ENCODE results near the gene CSDE1.

Gene CSDE1

GRCh38 chr1:114703242-114703641 is 54.5 kb downstream of the CSDE1 start:
- no peaks in the 10 kb centered on the region for H3K9me2 ChIP-seq (replicated peaks; ENCODE audit: low read depth, low read length)
- TF ChIP-seq CTCF (conservative IDR thresholded peaks at IDR 0.05; ENCODE audit: low read length) (no peak), EZH2phosphoT487 (IDR thresholded peaks at IDR 0.05; ENCODE audit: borderline replicate concordance) (no peak)

GRCh38 chr1:114702737-114703136 is 55.0 kb downstream of the CSDE1 start:
- TF ChIP-seq EZH2phosphoT487 (IDR thresholded peaks at IDR 0.05; ENCODE audit: borderline replicate concordance) = no peak
- no peak for TF ChIP-seq CTCF (conservative IDR thresholded peaks at IDR 0.05; ENCODE audit: low read length)
- no peaks in the 10 kb centered on the region for H3K9me3 ChIP-seq (ENCODE audit: insufficient read depth, low read depth, low read length)
- no peaks in the 10 kb centered on the region for H3K4me1 ChIP-seq (ENCODE audit: insufficient read depth, low read length, poor library complexity, severe bottlenecking)
- no peak overlapping the region for H3K4me2 ChIP-seq (ENCODE audit: low read depth, low read length, poor library complexity, severe bottlenecking)
- H3K9me2 ChIP-seq (replicated peaks; ENCODE audit: low read depth, low read length) = no peaks in the 10 kb centered on the region
- no peaks in the 10 kb centered on the region for H4K20me1 ChIP-seq (ENCODE audit: insufficient read depth, low read length, poor library complexity, severe bottlenecking)
- H3K9ac ChIP-seq (ENCODE audit: low read depth, low read length, poor library complexity, severe bottlenecking) = no peak overlapping the region
- no peak overlapping the region for H3K4me3 ChIP-seq (ENCODE audit: low read length, poor library complexity, severe bottlenecking)
- no peak overlapping the region for H2AFZ ChIP-seq (ENCODE audit: low read length)
- H3F3A ChIP-seq (ENCODE audit: low read depth) = no peaks in the 10 kb centered on the region
- no peaks in the 10 kb centered on the region for H3K27me3 ChIP-seq (ENCODE audit: insufficient read depth, low read length, poor library complexity, severe bottlenecking)
- peaks cover 15% of the 10 kb centered on the region for H3K36me3 ChIP-seq (ENCODE audit: insufficient read depth, low read length)
- H3K79me2 ChIP-seq (ENCODE audit: insufficient read depth, low read length) = no peaks in the 10 kb centered on the region

More at GRCh38 chr1:114703242-114703641, 54.5 kb downstream of the CSDE1 start:
- Histone ChIP-seq H2AFZ (ENCODE audit: low read length) (no peak overlapping the region), H4K20me1 (ENCODE audit: insufficient read depth, low read length, poor library complexity, severe bottlenecking) (no peaks in the 10 kb centered on the region), H3F3A (ENCODE audit: low read depth) (no peaks in the 10 kb centered on the region), H3K9ac (ENCODE audit: low read depth, low read length, poor library complexity, severe bottlenecking) (no peak overlapping the region), H3K27me3 (ENCODE audit: insufficient read depth, low read length, poor library complexity, severe bottlenecking) (no peaks in the 10 kb centered on the region), H3K4me3 (ENCODE audit: low read length, poor library complexity, severe bottlenecking) (no peak overlapping the region), H3K79me2 (ENCODE audit: insufficient read depth, low read length) (no peaks in the 10 kb centered on the region), H3K9me3 (ENCODE audit: insufficient read depth, low read depth, low read length) (no peaks in the 10 kb centered on the region), H3K4me1 (ENCODE audit: insufficient read depth, low read length, poor library complexity, severe bottlenecking) (no peaks in the 10 kb centered on the region), H3K36me3 (ENCODE audit: insufficient read depth, low read length) (peaks cover 20% of the 10 kb centered on the region), H3K4me2 (ENCODE audit: low read depth, low read length, poor library complexity, severe bottlenecking) (no peak overlapping the region)

GRCh38 chr1:114701931-114702330 is 55.9 kb downstream of the CSDE1 start:
- H3K36me3 ChIP-seq (ENCODE audit: insufficient read depth, low read length) = peaks cover 7% of the 10 kb centered on the region; the same call in 1 of the 2 replicates
- no peaks in the 10 kb centered on the region for H3K27me3 ChIP-seq (ENCODE audit: insufficient read depth, low read length, poor library complexity, severe bottlenecking)
- H3K9ac ChIP-seq (ENCODE audit: low read depth, low read length, poor library complexity, severe bottlenecking) = no peak overlapping the region
- no peaks in the 10 kb centered on the region for H3K4me1 ChIP-seq (ENCODE audit: insufficient read depth, low read length, poor library complexity, severe bottlenecking)
- no peaks in the 10 kb centered on the region for H3K9me3 ChIP-seq (ENCODE audit: insufficient read depth, low read depth, low read length)
- no peaks in the 10 kb centered on the region for H3K9me2 ChIP-seq (replicated peaks; ENCODE audit: low read depth, low read length)
- no peak overlapping the region for H3K4me2 ChIP-seq (ENCODE audit: low read depth, low read length, poor library complexity, severe bottlenecking)
- H3F3A ChIP-seq (ENCODE audit: low read depth) = no peaks in the 10 kb centered on the region
- no peak overlapping the region for H2AFZ ChIP-seq (ENCODE audit: low read length)
- H3K79me2 ChIP-seq (ENCODE audit: insufficient read depth, low read length) = no peaks in the 10 kb centered on the region
- H3K4me3 ChIP-seq (ENCODE audit: low read length, poor library complexity, severe bottlenecking) = no peak overlapping the region
- TF ChIP-seq EZH2phosphoT487 (IDR thresholded peaks at IDR 0.05; ENCODE audit: borderline replicate concordance) (no peak), CTCF (conservative IDR thresholded peaks at IDR 0.05; ENCODE audit: low read length) (no peak)
- no peaks in the 10 kb centered on the region for H4K20me1 ChIP-seq (ENCODE audit: insufficient read depth, low read length, poor library complexity, severe bottlenecking)
